WERI-Rb-1 (cell line): ENCODE measurements around the gene PPP1R3F.
"Not testable (repeated sequence)": the region's sequence is repeated elsewhere in the genome, so short reads cannot be mapped to it uniquely, and the experiment has no call there.

ENCODE experiments used
- DNase-seq: peaks from one replicate; pipeline ENCODE4 v3.0.0-alpha.2; 2020
- H3K27ac ChIP-seq: fragments of 250-450 bp; sonication (Bioruptor Pico); 2 replicates; pipeline ENCODE4 v1.5.1; 2020; ENCODE audit warnings: mild to moderate bottlenecking, moderate library complexity
- H3K27me3 ChIP-seq: fragments of 250-450 bp; sonication (Bioruptor Pico); 2 replicates; pipeline ENCODE4 v1.5.1; 2021; ENCODE audit warnings: mild to moderate bottlenecking, low read depth, moderate library complexity; ENCODE audit not compliant: insufficient read depth, severe bottlenecking
- H3K36me3 ChIP-seq: fragments of 250-450 bp; sonication (Bioruptor Pico); 2 replicates; pipeline ENCODE4 v1.5.1; 2020; ENCODE audit warnings: mild to moderate bottlenecking, moderate library complexity
- H3K4me3 ChIP-seq: 2 replicates; pipeline ENCODE4 v1.5.1; 2011; ENCODE audit warnings: low read depth, mild to moderate bottlenecking, control low read depth, low read length
- H3K9me3 ChIP-seq: fragments of 250-450 bp; sonication (Bioruptor Pico); 2 replicates; pipeline ENCODE4 v1.5.1; 2021; ENCODE audit warnings: mild to moderate bottlenecking, moderate library complexity; ENCODE audit not compliant: severe bottlenecking
- TF ChIP-seq, protein P1 (sequence below): IDR thresholded peaks from 2 replicates; pipeline ENCODE4 v1.5.1; 2011; ENCODE audit warnings: low read depth, mild to moderate bottlenecking, control low read depth, inconsistent platforms, low read length

The PPP1R3F gene

DNA sequence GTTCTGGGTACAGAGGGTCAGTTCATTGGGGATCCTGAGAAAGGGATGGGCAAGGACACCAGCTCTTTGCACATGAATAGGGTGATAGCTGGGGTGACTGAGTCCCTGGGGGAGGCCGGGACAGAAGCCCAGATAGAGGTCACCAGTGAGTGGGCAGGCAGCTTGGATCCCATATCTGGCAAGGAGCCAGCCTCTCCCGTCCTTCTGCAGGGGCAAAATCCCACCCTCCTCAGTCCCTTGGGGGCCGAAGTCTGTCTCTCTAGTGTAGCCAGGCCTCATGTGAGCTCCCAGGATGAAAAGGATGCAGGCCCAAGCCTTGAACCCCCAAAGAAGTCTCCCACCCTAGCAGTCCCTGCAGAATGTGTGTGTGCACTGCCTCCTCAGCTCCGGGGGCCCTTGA, 17.0 kb downstream of the PPP1R3F start:
- Histone ChIP-seq H3K4me3 (no peak overlapping the region), H3K27ac (no peak overlapping the region), H3K27me3 (peaks cover 27% of the 10 kb centered on the region), H3K36me3 (no peaks in the 10 kb centered on the region), H3K9me3 (no peaks in the 10 kb centered on the region)
- no peak for DNase-seq
- TF ChIP-seq, protein P1, sequence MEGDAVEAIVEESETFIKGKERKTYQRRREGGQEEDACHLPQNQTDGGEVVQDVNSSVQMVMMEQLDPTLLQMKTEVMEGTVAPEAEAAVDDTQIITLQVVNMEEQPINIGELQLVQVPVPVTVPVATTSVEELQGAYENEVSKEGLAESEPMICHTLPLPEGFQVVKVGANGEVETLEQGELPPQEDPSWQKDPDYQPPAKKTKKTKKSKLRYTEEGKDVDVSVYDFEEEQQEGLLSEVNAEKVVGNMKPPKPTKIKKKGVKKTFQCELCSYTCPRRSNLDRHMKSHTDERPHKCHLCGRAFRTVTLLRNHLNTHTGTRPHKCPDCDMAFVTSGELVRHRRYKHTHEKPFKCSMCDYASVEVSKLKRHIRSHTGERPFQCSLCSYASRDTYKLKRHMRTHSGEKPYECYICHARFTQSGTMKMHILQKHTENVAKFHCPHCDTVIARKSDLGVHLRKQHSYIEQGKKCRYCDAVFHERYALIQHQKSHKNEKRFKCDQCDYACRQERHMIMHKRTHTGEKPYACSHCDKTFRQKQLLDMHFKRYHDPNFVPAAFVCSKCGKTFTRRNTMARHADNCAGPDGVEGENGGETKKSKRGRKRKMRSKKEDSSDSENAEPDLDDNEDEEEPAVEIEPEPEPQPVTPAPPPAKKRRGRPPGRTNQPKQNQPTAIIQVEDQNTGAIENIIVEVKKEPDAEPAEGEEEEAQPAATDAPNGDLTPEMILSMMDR = no peak

DNA sequence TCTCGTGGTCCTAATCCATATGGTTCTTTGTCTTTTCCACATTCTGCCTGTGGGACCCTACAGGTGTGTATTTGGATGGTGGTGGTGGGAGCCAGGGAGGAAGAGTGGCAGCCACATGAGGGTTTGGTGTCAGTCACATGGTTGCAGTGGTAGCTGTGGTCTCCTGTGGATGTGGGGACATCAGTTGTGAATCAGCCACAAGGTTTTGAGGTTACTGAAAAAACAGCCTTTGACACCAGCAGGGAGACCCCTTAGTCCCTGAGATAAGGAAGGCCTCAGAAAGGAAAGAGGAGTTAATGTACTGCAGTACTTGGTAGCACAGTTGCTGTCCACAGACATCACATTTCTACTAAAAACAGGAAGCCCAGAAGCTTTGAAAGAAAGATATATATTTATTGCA, 18.1 kb downstream of the PPP1R3F start:
- H3K27me3 ChIP-seq = peaks cover 28% of the 10 kb centered on the region
- no peak overlapping the region for H3K27ac ChIP-seq
- H3K4me3 ChIP-seq = no peak overlapping the region
- no peaks in the 10 kb centered on the region for H3K9me3 ChIP-seq
- H3K36me3 ChIP-seq = no peaks in the 10 kb centered on the region
- TF ChIP-seq, protein P1 = no peak
- no peak for DNase-seq

DNA sequence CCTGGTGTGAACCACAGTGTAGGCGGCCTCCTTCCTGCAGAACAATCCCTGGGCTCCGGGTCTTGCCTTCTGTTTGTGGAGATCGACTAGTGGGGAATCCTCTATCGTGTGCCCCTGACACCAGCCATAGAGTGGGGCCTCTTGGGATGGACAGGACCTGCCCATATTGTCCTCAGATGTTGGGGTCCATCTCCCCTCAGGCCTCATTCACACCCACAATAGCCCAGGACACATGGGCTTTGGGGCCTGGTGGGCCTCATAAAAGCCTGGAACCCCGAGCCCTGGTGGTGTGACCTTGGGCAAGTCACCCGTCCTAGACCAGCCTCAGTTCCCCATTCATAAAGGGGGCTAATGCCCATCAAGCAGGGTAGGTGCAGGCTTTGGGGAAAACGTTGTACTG, 20.6 kb downstream of the PPP1R3F start:
- Histone ChIP-seq H3K27ac (no peak overlapping the region), H3K9me3 (no peaks in the 10 kb centered on the region), H3K27me3 (peaks cover 26% of the 10 kb centered on the region), H3K36me3 (no peaks in the 10 kb centered on the region), H3K4me3 (no peak overlapping the region)
- no peak for DNase-seq
- TF ChIP-seq, protein P1 = no peak

DNA sequence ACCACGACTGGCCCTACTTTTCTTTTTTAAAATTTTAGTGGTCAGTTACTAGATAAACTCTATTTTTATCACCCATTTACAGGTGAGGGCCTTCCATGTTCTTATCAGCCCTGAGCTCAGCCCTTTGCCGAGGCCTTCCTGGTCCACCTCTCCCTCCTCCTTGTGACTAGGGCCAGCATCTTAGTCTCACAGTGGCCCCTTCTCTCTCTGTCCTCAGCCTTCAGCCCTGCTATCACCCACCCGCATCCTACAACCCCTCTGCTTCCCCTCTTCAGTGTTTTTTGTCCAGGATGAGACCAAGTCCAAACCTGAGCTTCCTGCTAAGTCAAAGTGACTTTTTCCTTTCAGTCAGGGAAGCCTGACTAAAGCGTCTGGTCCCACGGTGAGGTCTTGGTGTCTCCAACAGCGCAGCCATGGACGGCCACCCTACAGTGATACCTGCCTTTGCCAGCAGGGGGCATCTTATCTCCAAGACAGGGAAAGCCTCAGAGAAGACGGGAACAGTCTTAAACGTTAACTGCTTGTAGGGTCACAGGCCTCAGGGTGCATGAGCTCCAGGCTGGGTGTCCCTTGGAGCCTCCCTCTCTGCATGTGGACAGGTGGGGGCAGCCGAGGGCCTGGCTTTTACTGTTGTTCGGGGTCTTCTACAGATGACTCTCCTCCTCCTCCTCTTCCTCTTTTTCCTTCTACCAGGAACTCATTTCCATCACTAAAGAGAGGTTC, 22.2 kb downstream of the PPP1R3F start:
- Histone ChIP-seq H3K36me3 (no peaks in the 10 kb centered on the region), H3K27ac (no peak overlapping the region), H3K9me3 (no peaks in the 10 kb centered on the region), H3K4me3 (no peak overlapping the region), H3K27me3 (peaks cover 30% of the 10 kb centered on the region)
- DNase-seq = peak; percentile 66
- TF ChIP-seq, protein P1 = peak; percentile 83

DNA sequence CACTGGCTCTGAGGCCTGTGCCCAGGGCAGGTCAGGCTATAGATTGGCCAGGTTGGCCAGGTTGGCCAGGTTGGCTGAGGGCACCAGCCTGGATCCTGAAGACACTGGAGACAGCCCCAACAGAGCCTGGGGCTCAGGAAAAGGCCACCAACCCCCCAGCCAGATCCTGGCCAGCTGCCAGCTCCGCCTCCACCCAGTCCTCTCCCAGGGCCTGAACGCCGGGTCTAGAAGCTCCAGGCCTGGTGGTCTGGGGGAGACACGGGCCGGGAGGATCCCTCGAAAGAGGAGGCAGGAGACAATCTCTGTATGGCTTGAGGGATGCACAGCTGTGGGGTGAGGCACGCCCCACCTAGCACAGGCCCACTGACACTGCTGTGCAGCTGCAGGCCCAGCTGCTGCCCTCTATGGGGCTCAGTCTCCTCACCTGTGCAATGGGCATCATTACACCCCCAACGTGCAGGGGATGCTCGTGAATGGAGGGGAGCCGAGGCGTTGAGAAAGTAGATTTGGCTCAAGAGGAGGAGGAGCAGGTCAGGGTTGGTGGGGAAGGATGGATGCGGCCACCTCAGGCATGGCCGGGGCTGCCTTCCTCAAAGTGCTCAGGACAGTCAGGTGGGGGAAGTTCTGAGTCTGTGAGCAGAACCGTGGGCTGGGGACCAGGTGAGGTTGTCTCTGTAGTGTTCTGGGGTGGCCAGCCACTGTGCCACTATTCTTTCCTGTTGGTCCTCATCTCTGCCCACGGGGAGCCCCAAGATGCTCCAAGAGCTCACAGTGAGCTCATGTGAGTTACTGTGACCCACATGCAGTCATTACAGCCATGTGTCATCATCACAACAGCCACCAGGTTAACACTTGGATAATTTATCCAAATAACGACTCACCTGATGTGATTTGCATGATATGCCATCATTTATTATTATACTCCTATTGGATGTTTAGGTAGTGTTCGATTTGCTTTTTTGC, 23.1 kb downstream of the PPP1R3F start:
- H3K36me3 ChIP-seq = no peaks in the 10 kb centered on the region
- TF ChIP-seq, protein P1 = no peak
- peaks cover 30% of the 10 kb centered on the region for H3K27me3 ChIP-seq
- no peak for DNase-seq
- H3K27ac ChIP-seq = no peak overlapping the region
- no peak overlapping the region for H3K4me3 ChIP-seq
- H3K9me3 ChIP-seq = no peaks in the 10 kb centered on the region

DNA sequence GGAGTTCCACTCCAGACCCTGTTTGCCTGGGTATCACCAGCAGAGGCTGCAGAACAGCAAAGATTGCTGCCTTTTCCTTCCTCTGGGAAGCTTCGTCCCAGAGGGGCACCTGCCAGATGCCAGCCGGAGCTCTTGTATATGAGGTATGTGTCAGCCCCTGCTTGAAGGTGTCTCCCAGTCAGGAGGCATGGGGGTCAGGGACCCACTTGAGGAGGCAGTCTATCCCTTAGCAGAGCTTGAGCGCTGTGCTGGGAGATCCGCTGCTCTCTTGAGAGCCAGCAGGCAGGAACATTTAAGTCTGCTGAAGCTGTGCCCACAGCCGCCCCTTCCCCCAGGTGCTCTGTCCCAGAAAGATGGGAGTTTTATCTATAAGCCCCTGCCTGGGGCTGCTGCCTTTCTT, 29.7 kb downstream of the PPP1R3F start:
- not testable (repeated sequence) for H3K4me3 ChIP-seq, H3K9me3 ChIP-seq, DNase-seq, H3K36me3 ChIP-seq, H3K27ac ChIP-seq
- peaks cover 52% of the 10 kb centered on the region for H3K27me3 ChIP-seq
